GM18526 (cell line): ENCODE results near the gene PPP1R8.

Experiments used
- POLR2A ChIP-seq: IDR thresholded peaks from 3 replicates; pipeline ENCODE4 v1.6.1; 2011; ENCODE audit not compliant: insufficient read length; ENCODE audit errors: extremely low read depth

The PPP1R8 gene

GRCh38 chr1:27831568-27832410 is 1.2 kb downstream of the PPP1R8 start:
- TF ChIP-seq POLR2A, result no peak

GRCh38 chr1:27832762-27833161 is 2.2 kb downstream of the PPP1R8 start:
- no peak for TF ChIP-seq POLR2A

GRCh38 chr1:27833470-27833869 is 2.9 kb downstream of the PPP1R8 start:
- no peak for TF ChIP-seq POLR2A

- no peak for TF ChIP-seq POLR2A
Observed at GRCh38 chr1:27835046-27835445, 4.5 kb downstream of the PPP1R8 start.

GRCh38 chr1:27835501-27835900 is 4.9 kb downstream of the PPP1R8 start:
- TF ChIP-seq POLR2A, result no peak

GRCh38 chr1:27849951-27850350 is 19.4 kb downstream of the PPP1R8 start:
- no peak for TF ChIP-seq POLR2A

- no peak for TF ChIP-seq POLR2A
Observed at GRCh38 chr1:27855085-27855484, 24.5 kb downstream of the PPP1R8 start.

GRCh38 chr1:27856561-27857343 is 26.2 kb downstream of the PPP1R8 start:
- no peak for TF ChIP-seq POLR2A

GRCh38 chr1:27858072-27858948 is 27.7 kb downstream of the PPP1R8 start:
- TF ChIP-seq POLR2A, result no peak

- no peak for TF ChIP-seq POLR2A
Observed at GRCh38 chr1:27858949-27859576, 28.5 kb downstream of the PPP1R8 start.

GRCh38 chr1:27861436-27861835 is 30.9 kb downstream of the PPP1R8 start:
- no peak for TF ChIP-seq POLR2A

- TF ChIP-seq POLR2A, result no peak
Observed at GRCh38 chr1:27862004-27862403, 31.4 kb downstream of the PPP1R8 start.

- no peak for TF ChIP-seq POLR2A
Observed at GRCh38 chr1:27862671-27863537, 32.3 kb downstream of the PPP1R8 start.

- TF ChIP-seq POLR2A, result no peak
Observed at GRCh38 chr1:27863538-27863915, 32.9 kb downstream of the PPP1R8 start.
